ENCODE measurements around the gene SSNA1.

The SSNA1 gene

GRCh38 chr9:137166380-137167229 lies 21.9 kb upstream of the SSNA1 start:
- in situ Hi-C loops (cut with MboI; ENCODE audit: low pct_unique_long_range_greater_than_20kb, low sequenced_read_pairs): no loop called here
- DNase-seq: no peak

GRCh38 chr9:137167277-137167746 lies 21.2 kb upstream of the SSNA1 start:
- in situ Hi-C loops (cut with MboI; ENCODE audit: low pct_unique_long_range_greater_than_20kb, low sequenced_read_pairs): no loop called here
- no peak for DNase-seq

DNA sequence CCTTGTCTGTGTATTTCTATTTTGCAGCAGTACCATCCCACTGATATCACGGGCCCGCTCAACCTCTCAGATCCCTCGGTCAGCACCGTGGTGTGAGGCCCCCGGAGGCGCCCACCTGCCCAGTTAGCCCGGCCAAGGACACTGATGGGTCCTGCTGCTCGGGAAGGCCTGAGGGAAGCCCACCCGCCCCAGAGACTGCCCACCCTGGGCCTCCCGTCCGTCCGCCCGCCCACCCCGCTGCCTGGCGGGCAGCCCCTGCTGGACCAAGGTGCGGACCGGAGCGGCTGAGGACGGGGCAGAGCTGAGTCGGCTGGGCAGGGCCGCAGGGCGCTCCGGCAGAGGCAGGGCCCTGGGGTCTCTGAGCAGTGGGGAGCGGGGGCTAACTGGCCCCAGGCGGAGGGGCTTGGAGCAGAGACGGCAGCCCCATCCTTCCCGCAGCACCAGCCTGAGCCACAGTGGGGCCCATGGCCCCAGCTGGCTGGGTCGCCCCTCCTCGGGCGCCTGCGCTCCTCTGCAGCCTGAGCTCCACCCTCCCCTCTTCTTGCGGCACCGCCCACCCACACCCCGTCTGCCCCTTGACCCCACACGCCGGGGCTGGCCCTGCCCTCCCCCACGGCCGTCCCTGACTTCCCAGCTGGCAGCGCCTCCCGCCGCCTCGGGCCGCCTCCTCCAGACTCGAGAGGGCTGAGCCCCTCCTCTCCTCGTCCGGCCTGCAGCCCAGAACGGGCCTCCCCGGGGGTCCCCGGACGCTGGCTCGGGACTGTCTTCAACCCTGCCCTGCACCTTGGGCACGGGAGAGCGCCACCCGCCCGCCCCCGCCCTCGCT lies 20.5 kb upstream of the SSNA1 start:
- DNase-seq: peak; percentile 39

GRCh38 chr9:137168573-137168903 lies 19.9 kb upstream of the SSNA1 start:
- in situ Hi-C loops (cut with MboI; ENCODE audit: low pct_unique_long_range_greater_than_20kb, low sequenced_read_pairs): no loop called here
- no peak for DNase-seq

More for the DNA sequence above, 20.5 kb upstream of the SSNA1 start:
- in situ Hi-C loops (cut with MboI; ENCODE audit: low pct_unique_long_range_greater_than_20kb, low sequenced_read_pairs): no loop called here

GRCh38 chr9:137168904-137169856 lies 19.3 kb upstream of the SSNA1 start:
- in situ Hi-C loops (cut with MboI; ENCODE audit: low pct_unique_long_range_greater_than_20kb, low sequenced_read_pairs): no loop called here
- peak; percentile 49 for DNase-seq

- in situ Hi-C loops (cut with MboI; ENCODE audit: low pct_unique_long_range_greater_than_20kb, low sequenced_read_pairs): no loop called here
These were observed 18.5 kb upstream of the SSNA1 start, which contains the start of gene LRRC26 for GRCh38 chr9:137169896-137170358. TSS of gene LRRC26 (minus strand) at chr9:137170051. CDS start at chr9:137169943, 108 bp downstream.

DNA sequence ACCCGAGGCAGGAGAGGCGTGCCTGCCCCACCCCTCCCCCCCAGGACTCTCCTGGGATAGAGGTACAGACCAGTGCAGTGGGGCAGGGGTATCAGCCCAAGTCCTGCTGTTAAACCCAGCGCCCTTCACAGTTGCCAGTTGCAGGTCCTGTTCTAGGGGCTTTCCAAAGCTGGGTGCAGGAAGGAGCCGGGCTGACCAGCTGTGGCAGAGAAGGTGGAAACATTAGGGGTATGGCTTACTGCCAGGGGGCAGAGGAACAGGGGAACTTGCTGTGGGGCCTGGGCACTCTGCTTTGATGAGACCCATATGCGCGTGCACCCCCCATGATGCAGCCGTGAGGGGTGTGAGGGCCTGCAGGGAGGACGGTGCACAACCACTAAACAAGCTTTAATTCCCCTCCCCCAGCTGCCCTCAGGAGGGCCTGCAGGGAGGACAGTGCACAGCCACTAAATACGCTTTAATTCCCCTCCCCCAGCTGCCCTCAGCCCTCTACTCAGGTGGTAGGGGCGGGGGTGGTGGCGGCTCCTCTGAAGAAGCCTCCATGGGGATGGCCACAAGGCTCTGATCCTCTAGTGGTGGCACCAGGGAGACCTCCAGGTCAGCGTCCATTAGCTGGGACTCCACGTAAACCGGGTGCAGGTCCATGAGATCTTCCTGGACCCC lies 17.9 kb upstream of the SSNA1 start:
- in situ Hi-C loops (cut with MboI; ENCODE audit: low pct_unique_long_range_greater_than_20kb, low sequenced_read_pairs): no loop called here
- no peak for DNase-seq

More at GRCh38 chr9:137169896-137170358, 18.5 kb upstream of the SSNA1 start, which contains the start of gene LRRC26:
- no peak for DNase-seq

DNA sequence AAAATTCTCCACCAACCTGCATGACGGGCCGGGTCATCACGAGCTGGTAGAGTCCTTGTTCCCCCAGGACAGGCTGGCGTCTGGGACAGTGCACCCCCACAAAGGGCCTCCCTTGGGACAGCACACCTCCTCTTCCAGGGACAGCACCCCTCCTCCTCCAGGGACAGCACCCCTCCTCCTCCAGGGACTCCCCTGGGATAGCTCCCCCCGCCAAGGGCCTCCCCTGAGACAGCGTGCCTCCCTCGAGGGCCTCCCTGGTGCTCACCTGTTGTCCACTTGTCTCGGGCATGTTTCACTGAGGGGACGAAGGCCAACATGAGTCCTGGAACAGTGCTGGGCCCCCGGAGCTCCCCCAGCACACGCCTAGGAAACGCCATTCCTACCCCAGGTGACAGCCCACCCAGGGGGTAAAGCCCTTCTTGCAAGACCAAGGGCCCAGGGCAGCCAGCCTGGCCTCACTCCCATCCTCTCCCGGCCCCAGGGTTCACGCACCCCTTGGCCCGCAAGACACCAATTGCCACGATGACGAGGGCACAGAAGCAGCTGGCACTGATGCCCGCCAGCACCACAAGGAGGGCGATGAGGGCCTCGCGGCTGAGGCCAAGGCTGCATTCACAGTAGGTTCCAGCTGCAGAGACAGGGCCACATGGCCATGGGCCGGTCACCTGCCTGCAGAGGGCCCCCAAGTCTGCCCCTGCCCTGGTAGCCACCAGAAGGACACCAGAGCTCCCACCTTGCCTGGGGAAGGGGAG lies 17.2 kb upstream of the SSNA1 start:
- in situ Hi-C loops (cut with MboI; ENCODE audit: low pct_unique_long_range_greater_than_20kb, low sequenced_read_pairs): no loop called here

GRCh38 chr9:137172901-137173795 lies 15.3 kb upstream of the SSNA1 start:
- in situ Hi-C loops (cut with MboI; ENCODE audit: low pct_unique_long_range_greater_than_20kb, low sequenced_read_pairs): no loop called here
- peak; percentile 34 for DNase-seq

More for the DNA sequence above, 17.2 kb upstream of the SSNA1 start:
- DNase-seq: no peak

DNA sequence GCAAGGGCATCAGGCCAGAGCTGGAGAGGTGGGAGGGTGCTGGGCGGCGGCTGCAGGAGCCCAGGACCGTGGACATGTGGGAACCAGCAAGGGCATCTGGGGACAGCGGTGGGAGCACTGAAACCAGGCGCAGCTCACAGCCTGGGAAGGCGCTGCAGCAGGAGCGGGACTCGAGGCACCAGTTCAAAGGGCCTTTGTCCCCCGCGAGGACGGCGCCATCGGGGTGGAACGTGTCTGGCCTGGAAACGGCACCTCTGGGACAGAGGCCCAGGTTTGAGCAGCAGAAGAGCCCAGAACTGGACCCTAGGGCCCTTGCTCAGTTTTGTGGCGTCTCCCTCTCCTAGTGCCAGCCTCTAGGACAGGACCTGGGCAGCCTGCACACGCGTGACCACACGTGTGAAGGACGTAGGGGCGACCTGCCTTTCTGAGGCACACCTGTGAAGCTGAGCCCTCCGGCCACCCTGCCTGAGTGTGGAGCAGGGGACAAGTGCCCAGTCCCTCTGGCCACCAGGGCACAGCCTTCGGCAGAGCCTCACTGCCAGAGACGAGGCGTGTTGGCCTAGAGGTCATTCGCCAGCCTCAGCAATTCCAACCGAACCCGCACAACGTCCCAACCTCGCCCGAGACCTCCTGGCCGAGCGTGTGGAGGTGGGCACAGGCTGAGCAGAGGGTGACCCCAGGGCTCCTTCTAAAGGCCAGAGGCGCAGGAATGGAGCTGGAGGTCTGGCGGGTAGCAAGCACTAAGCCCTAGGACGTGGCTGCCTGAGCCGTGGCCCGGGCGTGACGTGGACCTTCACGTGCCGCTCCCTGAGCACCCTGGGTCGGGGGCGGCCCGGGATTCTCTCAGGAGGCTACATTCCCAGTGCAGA lies 14.4 kb upstream of the SSNA1 start:
- DNase-seq: no peak
- in situ Hi-C loops (cut with MboI; ENCODE audit: low pct_unique_long_range_greater_than_20kb, low sequenced_read_pairs): no loop called here

GRCh38 chr9:137174722-137175293 lies 13.7 kb upstream of the SSNA1 start:
- in situ Hi-C loops (cut with MboI; ENCODE audit: low pct_unique_long_range_greater_than_20kb, low sequenced_read_pairs): no loop called here
- DNase-seq: no peak

DNA sequence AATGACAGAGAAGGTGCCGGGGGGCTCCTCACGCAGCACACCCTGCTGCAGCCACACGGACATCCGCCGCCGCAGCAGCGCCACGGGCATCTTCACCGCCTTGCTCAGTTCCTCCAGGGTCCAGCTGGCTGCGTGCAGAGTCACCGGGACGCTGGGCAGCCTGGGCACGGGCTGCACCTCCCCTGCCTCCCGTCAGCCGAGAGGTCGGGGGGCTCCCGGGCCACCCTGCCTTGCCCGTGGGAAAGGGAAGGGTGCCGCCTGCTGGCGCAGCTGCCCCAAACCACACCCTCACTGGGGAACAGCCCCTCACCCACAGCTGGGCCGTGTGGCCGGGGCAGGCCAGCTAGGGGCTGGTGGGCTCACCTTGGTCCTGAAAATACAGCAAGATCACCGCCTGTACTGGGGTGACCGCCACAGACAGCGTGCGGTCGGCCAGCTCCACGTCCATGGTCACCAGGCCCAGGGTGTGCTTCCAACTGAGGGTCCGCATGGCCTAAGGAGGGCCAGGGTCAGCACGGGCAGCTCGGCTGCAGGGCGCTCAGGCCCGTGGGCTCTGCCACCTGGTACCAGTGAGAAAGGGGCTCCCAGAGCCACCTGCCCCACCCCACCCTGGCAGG lies 13.0 kb upstream of the SSNA1 start:
- in situ Hi-C loops (cut with MboI; ENCODE audit: low pct_unique_long_range_greater_than_20kb, low sequenced_read_pairs): no loop called here
- DNase-seq: no peak

DNA sequence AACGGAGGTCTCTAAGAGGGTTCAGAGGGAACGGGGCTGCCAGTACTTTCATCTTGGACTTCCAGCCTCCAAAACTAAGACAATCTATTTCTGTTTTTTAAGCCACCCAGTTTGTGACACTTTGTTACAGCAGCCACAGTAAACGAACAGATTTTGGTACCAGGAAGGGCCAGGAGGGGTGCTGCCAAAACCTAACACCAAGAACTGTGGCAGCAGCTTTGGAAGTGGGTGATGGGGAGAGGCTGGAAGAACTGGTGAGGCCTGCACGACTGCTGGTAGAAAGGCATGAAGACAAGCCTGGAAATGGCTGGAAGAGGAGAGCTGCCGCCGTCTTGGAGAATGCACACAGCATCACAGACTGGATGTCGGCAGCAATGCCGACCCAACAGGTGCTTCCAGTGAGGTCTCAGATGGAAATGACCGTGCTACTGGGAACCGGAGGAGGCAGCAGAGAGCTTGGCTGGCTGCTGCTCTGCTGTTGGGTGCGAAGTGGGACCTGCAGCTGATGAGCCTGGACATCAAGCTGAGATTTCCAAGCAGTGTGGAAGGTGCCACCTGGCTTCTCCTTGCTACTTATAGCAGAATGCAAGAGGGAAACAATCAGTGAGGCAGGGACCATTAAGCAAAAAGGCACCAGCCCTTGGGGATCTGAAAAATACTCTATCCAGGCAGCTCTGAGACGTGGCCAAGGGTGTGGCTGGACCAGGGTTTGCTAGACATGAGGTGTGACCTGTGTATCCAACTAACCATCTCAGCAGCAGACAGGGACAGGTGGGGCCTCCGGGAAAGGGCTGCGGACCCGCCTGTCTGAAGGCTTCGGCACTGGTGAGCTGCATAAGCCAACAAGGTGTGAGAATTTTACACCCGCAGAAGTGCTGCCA lies 11.9 kb upstream of the SSNA1 start:
- in situ Hi-C loops (cut with MboI; ENCODE audit: low pct_unique_long_range_greater_than_20kb, low sequenced_read_pairs): no loop called here
- DNase-seq: peak; percentile 43

DNA sequence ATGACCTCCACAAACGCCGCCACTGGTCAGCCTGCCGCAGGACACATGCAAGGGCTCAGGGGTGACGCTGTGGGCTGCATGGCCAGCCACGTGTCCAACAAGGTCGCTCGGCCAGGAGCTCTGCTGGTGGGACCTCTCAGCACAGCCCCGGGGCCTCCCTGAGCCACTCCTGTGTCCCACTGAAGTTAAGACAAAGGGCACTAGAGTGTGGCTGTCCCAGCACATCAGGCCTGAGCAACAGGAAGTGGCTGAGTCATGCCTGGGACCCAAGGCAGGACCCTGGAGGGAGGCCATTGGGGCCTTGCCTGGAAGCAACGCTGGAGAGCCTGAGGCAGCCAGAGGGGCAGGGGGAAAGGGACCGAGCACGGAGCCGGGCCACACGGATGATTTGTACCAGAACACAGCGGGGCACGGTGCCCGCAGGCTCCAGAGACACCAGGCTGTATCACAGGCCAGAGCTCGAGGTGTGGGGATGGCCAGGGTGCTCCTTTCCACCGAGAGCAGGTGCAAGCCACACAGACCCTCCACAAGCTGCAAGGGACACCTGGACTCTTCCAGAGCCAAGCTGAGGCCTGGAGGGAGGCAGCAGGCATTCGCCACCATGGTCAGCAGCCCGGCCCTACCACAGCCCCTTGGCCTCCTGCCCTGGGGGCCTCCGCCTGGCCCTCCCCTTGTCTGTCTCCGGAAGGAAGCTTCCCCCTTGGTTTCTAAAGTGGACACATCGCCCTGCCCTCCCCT lies 10.1 kb upstream of the SSNA1 start:
- no peak for DNase-seq
- in situ Hi-C loops (cut with MboI; ENCODE audit: low pct_unique_long_range_greater_than_20kb, low sequenced_read_pairs): no loop called here

Measured in KBM-7 (cell line).